ENCODE measurements around the gene FRS3. TPM values are rescaled to one million over a fixed set of nuclear protein-coding genes. Genes with fewer than 3 reads are reported as not detected.

The FRS3 gene
- polyA plus RNA-seq, 1 donor from 2014 or later: 2.9 TPM

- Mint-ChIP-seq H3K4me3 (peak overlapping the region; percentile 88 to 98 (median 94)), H3K4me1 (peaks cover 65 to 74% (median 73%) of the 10 kb centered on the region in 3 donors), H3K9me3 (no peaks in the 10 kb centered on the region), H3K36me3 (peaks cover 10% of the 10 kb centered on the region), H3K27me3 (no peaks in the 10 kb centered on the region), H3K27ac (peak overlapping the region; percentile 66 to 97 (median 97))
Observed at GRCh38 chr6:41724586-41725501, 54.9 kb downstream of the FRS3 start.

- Mint-ChIP-seq H3K4me1 (peaks cover 68 to 74% (median 73%) of the 10 kb centered on the region in 3 donors), H3K9me3 (no peaks in the 10 kb centered on the region), H3K27ac (peak overlapping the region; percentile 66 to 97 (median 97)), H3K36me3 (peaks cover 9% of the 10 kb centered on the region), H3K27me3 (no peaks in the 10 kb centered on the region), H3K4me3 (peak overlapping the region; percentile 88 to 98 (median 94))
Observed at GRCh38 chr6:41724228-41724580, 55.5 kb downstream of the FRS3 start.

- Mint-ChIP-seq H3K27ac (peak overlapping the region; percentile 66 to 97 (median 97)), H3K36me3 (peaks cover 4% of the 10 kb centered on the region), H3K4me3 (peak overlapping the region; percentile 88 to 98 (median 94)), H3K27me3 (no peaks in the 10 kb centered on the region), H3K4me1 (peaks cover 63 to 71% (median 69%) of the 10 kb centered on the region in 3 donors), H3K9me3 (no peaks in the 10 kb centered on the region)
Observed at GRCh38 chr6:41723530-41724227, 56.0 kb downstream of the FRS3 start.

GRCh38 chr6:41722969-41723529 is 56.7 kb downstream of the FRS3 start:
- H3K27me3 Mint-ChIP-seq: no peaks in the 10 kb centered on the region
- H3K4me3 Mint-ChIP-seq: peak overlapping the region; percentile 88 to 98 (median 94)
- peak overlapping the region; percentile 66 to 97 (median 97) for H3K27ac Mint-ChIP-seq
- no peaks in the 10 kb centered on the region for H3K9me3 Mint-ChIP-seq
- peaks cover 3% of the 10 kb centered on the region for H3K36me3 Mint-ChIP-seq
- peaks cover 58 to 73% (median 69%) of the 10 kb centered on the region in 3 donors for H3K4me1 Mint-ChIP-seq

- Mint-ChIP-seq H3K4me1 (peaks cover 62 to 77% (median 75%) of the 10 kb centered on the region in 3 donors), H3K27me3 (no peaks in the 10 kb centered on the region), H3K27ac (peak overlapping the region in 2 of 3 donors; percentile 66 to 92), H3K4me3 (peak overlapping the region; percentile 75 to 98 (median 92)), H3K36me3 (peaks cover 1% of the 10 kb centered on the region), H3K9me3 (no peaks in the 10 kb centered on the region)
Observed at GRCh38 chr6:41721414-41721813, 58.3 kb downstream of the FRS3 start.

- Mint-ChIP-seq H3K9me3 (no peaks in the 10 kb centered on the region), H3K4me1 (peaks cover 61 to 79% (median 78%) of the 10 kb centered on the region in 3 donors), H3K4me3 (peak overlapping the region; percentile 75 to 98 (median 92)), H3K27ac (peak overlapping the region; percentile 66 to 92 (median 84)), H3K27me3 (no peaks in the 10 kb centered on the region), H3K36me3 (peaks cover 1% of the 10 kb centered on the region)
Observed at GRCh38 chr6:41720783-41721182, 58.9 kb downstream of the FRS3 start.

GRCh38 chr6:41720262-41720620 is 59.5 kb downstream of the FRS3 start:
- Mint-ChIP-seq H3K27me3 (no peaks in the 10 kb centered on the region), H3K4me1 (peaks cover 59 to 77% (median 76%) of the 10 kb centered on the region in 3 donors), H3K27ac (peak overlapping the region; percentile 66 to 91 (median 84)), H3K4me3 (peak overlapping the region; percentile 22 to 94 (median 52)), H3K36me3 (peaks cover 1% of the 10 kb centered on the region), H3K9me3 (no peaks in the 10 kb centered on the region)

Other genes starting within 250 kb of the FRS3 start
- gene FOXP4, start 233.5 kb downstream of the FRS3 start, polyA plus RNA-seq: 2.6 TPM
- not detected for gene MDFI, start 141.4 kb downstream of the FRS3 start, polyA plus RNA-seq
- 196 TPM for gene TFEB, start 44.3 kb downstream of the FRS3 start, polyA plus RNA-seq
- gene PGC, start 32.5 kb downstream of the FRS3 start, polyA plus RNA-seq: not detected
- not detected for gene PRICKLE4, start 882 bp upstream of the FRS3 start, polyA plus RNA-seq
- gene TOMM6, start 7.8 kb upstream of the FRS3 start, polyA plus RNA-seq: 387 TPM
- gene USP49, start 115.5 kb upstream of the FRS3 start, polyA plus RNA-seq: 1.5 TPM
- gene MED20, start 141.2 kb upstream of the FRS3 start, polyA plus RNA-seq: 9.8 TPM
- gene BYSL, start 141.6 kb upstream of the FRS3 start, polyA plus RNA-seq: 9.6 TPM
- 309 TPM for gene CCND3, start 161.9 kb upstream of the FRS3 start, polyA plus RNA-seq

Data from IgD-negative memory B cell (primary cell).